ENCODE results near the gene SERPINB1.

Gene SERPINB1

DNA sequence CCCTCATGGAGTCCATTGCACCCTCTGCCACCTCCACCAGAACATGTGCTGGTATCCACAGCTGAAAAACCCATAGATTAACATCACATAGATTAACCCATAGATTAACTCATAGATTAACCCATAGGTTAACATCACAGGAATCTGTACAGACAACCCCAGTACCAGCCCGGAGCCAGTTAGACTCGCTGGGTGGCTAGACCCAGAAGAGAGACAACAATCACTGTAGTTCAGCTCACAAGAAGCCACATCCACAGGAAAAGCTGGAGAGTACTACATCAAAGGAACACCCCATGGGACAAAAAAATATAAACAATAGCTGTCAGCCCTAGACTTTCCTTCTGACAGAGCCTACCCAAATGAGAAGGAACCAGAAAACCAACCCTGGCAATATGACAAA is 36.3 kb upstream of the SERPINB1 start:
- DNase-seq (ENCODE audit: low read depth, low spot score) = no peak
- in situ Hi-C loops (cut with HindIII; ENCODE audit: low sequenced_read_pairs) = no loop called here
- TF ChIP-seq CTCF (IDR thresholded peaks at IDR 0.05; ENCODE audit: low read depth, low read length) = no peak
- no peak overlapping the region for H3K4me3 ChIP-seq (ENCODE audit: low read depth, low read length)

- peak; percentile 45 for DNase-seq (ENCODE audit: low read depth, low spot score)
- H3K4me3 ChIP-seq (ENCODE audit: low read depth, low read length) = no peak overlapping the region
- no peak for TF ChIP-seq CTCF (IDR thresholded peaks at IDR 0.05; ENCODE audit: low read depth, low read length)
- in situ Hi-C loops (cut with HindIII; ENCODE audit: low sequenced_read_pairs) = no loop called here
Observed at GRCh38 chr6:2877057-2877882, 35.6 kb upstream of the SERPINB1 start.

- peak; percentile 92 for DNase-seq (ENCODE audit: low read depth, low spot score)
- peak overlapping the region; percentile 50 for H3K4me3 ChIP-seq (ENCODE audit: low read depth, low read length)
- in situ Hi-C loops (cut with HindIII; ENCODE audit: low sequenced_read_pairs) = no loop called here
- no peak for TF ChIP-seq CTCF (IDR thresholded peaks at IDR 0.05; ENCODE audit: low read depth, low read length)
Observed at GRCh38 chr6:2876210-2877056, 34.8 kb upstream of the SERPINB1 start.

DNA sequence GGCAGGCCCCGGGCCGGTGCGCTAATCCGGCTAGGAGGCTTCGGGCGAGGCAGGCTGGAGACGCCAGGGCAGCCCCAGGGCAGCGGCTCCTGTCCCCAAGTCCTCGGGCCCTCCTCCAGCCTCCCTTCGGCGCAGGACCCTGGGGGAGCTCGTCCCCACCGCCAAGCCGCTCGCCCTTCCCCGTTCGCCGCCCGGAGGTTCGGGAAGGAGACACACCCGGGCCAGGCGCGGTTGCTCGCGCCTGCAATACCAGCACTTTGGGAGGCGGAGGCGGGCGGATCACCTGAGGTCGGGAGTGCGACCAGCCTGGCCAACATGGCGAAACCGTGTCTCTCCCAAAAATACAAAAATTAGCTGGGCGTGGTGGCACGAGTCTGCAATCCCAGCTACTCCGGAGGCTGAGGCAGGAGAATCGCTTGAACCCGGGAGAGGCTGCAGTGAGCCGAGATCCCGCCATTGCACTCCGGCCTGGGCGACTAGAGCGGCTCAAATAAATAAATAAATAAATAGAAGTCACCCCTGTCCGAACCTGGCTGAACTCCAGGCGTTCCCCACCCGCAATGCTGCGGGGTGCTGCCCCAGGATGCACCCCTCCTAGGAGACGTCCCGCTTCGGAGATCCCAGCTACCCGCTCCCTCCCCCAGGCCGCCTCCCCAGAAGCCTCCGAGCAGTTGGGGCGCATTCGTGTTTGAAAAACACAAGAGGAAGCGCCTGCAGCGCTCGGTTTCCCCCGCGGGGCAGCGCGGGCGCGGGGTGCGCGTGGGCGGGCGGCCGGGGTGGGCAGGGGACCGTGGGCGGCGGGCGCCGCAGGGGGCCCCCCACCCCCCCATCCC is 33.9 kb upstream of the SERPINB1 start:
- TF ChIP-seq CTCF (IDR thresholded peaks at IDR 0.05; ENCODE audit: low read depth, low read length) = peak; percentile 15
- in situ Hi-C loops (cut with HindIII; ENCODE audit: low sequenced_read_pairs) = no loop called here
- H3K4me3 ChIP-seq (ENCODE audit: low read depth, low read length) = peak overlapping the region; percentile 50
- peak; percentile 21 for DNase-seq (ENCODE audit: low read depth, low spot score)

GRCh38 chr6:2873643-2874042 is 32.0 kb upstream of the SERPINB1 start:
- TF ChIP-seq CTCF (IDR thresholded peaks at IDR 0.05; ENCODE audit: low read depth, low read length) = no peak
- no peak for DNase-seq (ENCODE audit: low read depth, low spot score)
- no peak overlapping the region for H3K4me3 ChIP-seq (ENCODE audit: low read depth, low read length)
- in situ Hi-C loops (cut with HindIII; ENCODE audit: low sequenced_read_pairs) = no loop called here

All from astrocyte of the spinal cord (primary cell).